ENCODE results near the gene NT5C3B.

GRCh38 chr17:41864498-41864835 lies 28.4 kb upstream of the NT5C3B start:
- TF ChIP-seq POLR2AphosphoS5 (IDR thresholded peaks at IDR 0.05) (no peak), CTCF (IDR thresholded peaks at IDR 0.05; ENCODE audit: poor library complexity, severe bottlenecking) (no peak), TAF1 (IDR thresholded peaks at IDR 0.05; ENCODE audit: low read depth) (no peak)

Measured in neural cell (in vitro differentiated cells).